ENCODE results near the gene PLXDC2. TPM values are rescaled to one million over a fixed set of nuclear protein-coding genes. Genes with fewer than 3 reads are reported as not detected.

The PLXDC2 gene
- total and polyA plus RNA-seq, 4 donors: 11.8 to 99.6 (median 40.8) TPM

- 88 to 94% methylated on average over 5 of the region's 5 CpGs for WGBS, 2 donors
- DNase-seq: no peak
- H3K9ac ChIP-seq (ENCODE audit: insufficient read depth in 1 of 2, low read length in 2 of 2): no peak overlapping the region
- ATAC-seq (ENCODE audit: insufficient read depth, low FRiP score): no peak
- H3K27me3 ChIP-seq (ENCODE audit: control insufficient read depth in 3 of 3, insufficient read depth in 3 of 3, low read length in 2 of 3): no peaks in the 10 kb centered on the region
- peaks cover 0 to 11% (median 8%) of the 10 kb centered on the region in 5 donors for H3K4me1 ChIP-seq (ENCODE audit: control insufficient read depth in 5 of 5, insufficient read depth in 5 of 5, low read length in 5 of 5)
- no peak for TF ChIP-seq CTCF (IDR thresholded peaks at IDR 0.05; ENCODE audit: control extremely low read depth, extremely low read depth)
- no peak overlapping the region for H3K27ac ChIP-seq (ENCODE audit: low read depth in 1 of 2, low read length in 1 of 2)
- no peak overlapping the region for H3K4me3 ChIP-seq
- peaks cover 0 to 10% (median 5%) of the 10 kb centered on the region in 4 donors for H3K36me3 ChIP-seq (ENCODE audit: control insufficient read depth in 4 of 4, insufficient read depth in 4 of 4, low read length in 4 of 4)
- no peaks in the 10 kb centered on the region for H3K9me3 ChIP-seq (ENCODE audit: control insufficient read depth in 4 of 4, insufficient read depth in 3 of 4, low read length in 3 of 4)
Measured at GRCh38 chr10:20094226-20094976, 278.2 kb downstream of the PLXDC2 start.

GRCh38 chr10:20100171-20100570 is 283.9 kb downstream of the PLXDC2 start:
- H3K4me1 ChIP-seq (ENCODE audit: control insufficient read depth in 5 of 5, insufficient read depth in 5 of 5, low read length in 5 of 5): peaks cover 0 to 26% (median 9%) of the 10 kb centered on the region in 5 donors
- H3K4me3 ChIP-seq: no peak overlapping the region
- H3K27me3 ChIP-seq (ENCODE audit: control insufficient read depth in 3 of 3, insufficient read depth in 3 of 3, low read length in 2 of 3): no peaks in the 10 kb centered on the region
- no peak for TF ChIP-seq CTCF (IDR thresholded peaks at IDR 0.05; ENCODE audit: control extremely low read depth, extremely low read depth)
- H3K9me3 ChIP-seq (ENCODE audit: control insufficient read depth in 4 of 4, insufficient read depth in 3 of 4, low read length in 3 of 4): no peaks in the 10 kb centered on the region
- peak overlapping the region in 1 of 2 donors; percentile 60 for H3K27ac ChIP-seq (ENCODE audit: low read depth in 1 of 2, low read length in 1 of 2)
- peak overlapping the region in 1 of 2 donors; percentile 54 for H3K9ac ChIP-seq (ENCODE audit: insufficient read depth in 1 of 2, low read length in 2 of 2)
- ATAC-seq (ENCODE audit: insufficient read depth, low FRiP score): no peak
- WGBS, 2 donors: 35 to 52% methylated on average over 2 of the region's 2 CpGs
- peaks cover 0 to 5% (median under 1%) of the 10 kb centered on the region in 4 donors for H3K36me3 ChIP-seq (ENCODE audit: control insufficient read depth in 4 of 4, insufficient read depth in 4 of 4, low read length in 4 of 4)
- DNase-seq: peak in 2 of 3 donors; percentile 92 to 94

- DNase-seq (peak in 2 of 3 donors; percentile 42 to 70), ATAC-seq (ENCODE audit: insufficient read depth, low FRiP score) (no peak)
- no peaks in the 10 kb centered on the region for H3K9me3 ChIP-seq (ENCODE audit: control insufficient read depth in 4 of 4, insufficient read depth in 3 of 4, low read length in 3 of 4)
- no peaks in the 10 kb centered on the region for H3K27me3 ChIP-seq (ENCODE audit: control insufficient read depth in 3 of 3, insufficient read depth in 3 of 3, low read length in 2 of 3)
- TF ChIP-seq CTCF (IDR thresholded peaks at IDR 0.05; ENCODE audit: control extremely low read depth, extremely low read depth): no peak
- peaks cover 0 to 11% (median under 1%) of the 10 kb centered on the region in 4 donors for H3K36me3 ChIP-seq (ENCODE audit: control insufficient read depth in 4 of 4, insufficient read depth in 4 of 4, low read length in 4 of 4)
- no peak overlapping the region for H3K9ac ChIP-seq (ENCODE audit: insufficient read depth in 1 of 2, low read length in 2 of 2)
- H3K4me1 ChIP-seq (ENCODE audit: control insufficient read depth in 5 of 5, insufficient read depth in 5 of 5, low read length in 5 of 5): peaks cover 0 to 41% (median 6%) of the 10 kb centered on the region in 5 donors
- WGBS, 2 donors: 53 to 57% methylated on average over 3 of the region's 3 CpGs
- H3K4me3 ChIP-seq: no peak overlapping the region
- H3K27ac ChIP-seq (ENCODE audit: low read depth in 1 of 2, low read length in 1 of 2): no peak overlapping the region
Measured at GRCh38 chr10:20105236-20105635, 289.0 kb downstream of the PLXDC2 start.

Measured in lung (tissue), 12 donors.